Stimulated activated CD4-positive, alpha-beta T cell treated with anti-CD3 and anti-CD28 coated beads, Interleukin-12 subunit alpha, Interleukin-12 subunit beta, amount 100 ng/mL, for 48 hours (primary cell): ENCODE measurements around the gene ZNF628.
"Not testable (repeated sequence)": the region's sequence is repeated elsewhere in the genome, so short reads cannot be mapped to it uniquely, and the experiment has no call there.

Source experiments
- DNase-seq, 3 donors: peaks; one replicate each; pipeline ENCODE4 v3.0.0-alpha.2; 2020; ENCODE audit warnings: low read depth in 2 of 3, low spot score in 1 of 3

Gene ZNF628

DNA sequence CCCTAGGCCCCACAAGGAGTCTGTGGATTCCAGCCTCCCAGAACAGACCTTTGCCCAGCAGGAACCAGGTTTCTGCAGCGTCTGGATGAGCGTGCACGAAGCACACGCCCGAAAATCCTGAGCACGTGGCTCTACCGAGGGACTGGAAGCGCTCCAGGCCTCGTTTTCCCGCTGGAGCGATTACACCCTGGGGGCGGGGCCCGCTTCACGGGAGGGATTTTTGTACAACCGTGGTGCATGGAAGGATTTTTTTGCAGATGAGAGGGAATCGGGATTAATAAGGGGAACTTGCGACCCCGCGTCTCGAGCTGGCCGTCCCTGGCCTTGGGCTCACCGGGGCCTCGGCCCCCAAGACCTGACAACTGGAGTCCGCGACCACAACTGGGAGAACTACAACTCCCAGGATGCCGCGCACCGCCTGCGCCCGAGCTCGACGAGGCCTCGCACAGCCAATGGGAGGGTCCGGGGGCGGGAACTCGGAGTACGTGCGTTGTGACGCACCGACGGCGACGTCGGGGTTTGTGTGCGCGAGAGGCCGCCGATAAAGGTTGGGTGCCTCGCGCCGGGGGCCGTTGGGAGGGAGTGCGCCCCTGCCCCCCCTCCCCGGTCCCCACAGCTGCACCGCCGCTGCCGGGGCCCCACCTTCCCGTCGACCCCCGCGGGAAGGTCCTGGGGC lies at the start of gene ZNF628:
TSS of gene ZNF628 (plus strand) at position 518 of the 676 bp plus-strand sequence. CDS start 3,294 bp downstream, outside the sequence.
- peak; percentile 95 to 99 (median 95) for DNase-seq

DNA sequence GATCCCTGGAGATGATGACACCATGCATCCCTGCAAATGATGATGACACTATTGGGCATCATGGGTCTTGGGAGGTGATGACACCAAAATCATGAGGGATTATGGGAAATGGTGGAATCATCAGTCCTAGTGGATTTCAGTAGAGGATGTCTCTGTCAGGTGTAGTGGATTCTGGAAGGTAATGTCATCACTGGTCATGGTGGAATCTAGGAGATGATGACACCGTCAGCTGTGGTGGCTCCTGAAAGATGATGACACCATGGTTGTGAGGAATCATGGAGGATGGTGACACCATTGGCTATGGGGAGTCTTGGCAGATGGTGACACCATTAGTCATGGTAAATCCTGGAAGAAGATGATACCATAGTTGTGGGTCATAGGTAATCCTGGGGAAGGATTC lies 45.2 kb upstream of the ZNF628 start:
- DNase-seq = no peak

DNA sequence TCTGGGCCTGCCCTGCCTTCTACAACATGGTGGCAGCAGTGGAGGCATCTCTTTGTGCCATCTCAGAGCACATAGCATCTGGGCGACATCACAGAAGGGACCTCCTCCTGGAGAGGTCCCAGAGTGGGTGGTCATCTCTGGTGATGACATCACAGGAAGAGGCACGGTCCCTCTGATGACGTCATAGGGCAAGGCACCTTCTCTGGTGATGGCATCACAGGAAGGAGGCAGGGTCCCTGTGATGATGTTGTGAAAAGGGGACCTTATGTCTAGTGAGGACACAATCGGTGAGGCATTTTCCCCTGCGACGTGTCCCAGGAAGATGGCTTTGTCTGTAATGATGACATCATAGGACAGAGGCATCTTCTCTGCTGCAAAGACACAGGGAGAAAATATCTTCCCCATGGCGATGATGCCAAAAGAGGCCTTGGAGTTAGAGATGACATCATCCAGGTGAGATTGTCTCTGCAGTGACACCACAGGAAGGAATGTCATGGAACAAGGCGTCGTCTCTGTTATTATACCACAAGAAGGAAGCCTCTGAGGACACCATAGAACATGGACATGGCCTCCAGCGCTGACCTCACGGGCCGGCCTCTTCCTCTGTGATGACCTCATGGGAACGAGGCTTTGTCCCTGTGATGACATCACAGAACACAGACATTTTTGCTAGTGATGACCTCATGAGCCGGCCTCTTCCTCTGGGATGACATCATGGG lies 44.0 kb upstream of the ZNF628 start:
- no peak for DNase-seq

DNA sequence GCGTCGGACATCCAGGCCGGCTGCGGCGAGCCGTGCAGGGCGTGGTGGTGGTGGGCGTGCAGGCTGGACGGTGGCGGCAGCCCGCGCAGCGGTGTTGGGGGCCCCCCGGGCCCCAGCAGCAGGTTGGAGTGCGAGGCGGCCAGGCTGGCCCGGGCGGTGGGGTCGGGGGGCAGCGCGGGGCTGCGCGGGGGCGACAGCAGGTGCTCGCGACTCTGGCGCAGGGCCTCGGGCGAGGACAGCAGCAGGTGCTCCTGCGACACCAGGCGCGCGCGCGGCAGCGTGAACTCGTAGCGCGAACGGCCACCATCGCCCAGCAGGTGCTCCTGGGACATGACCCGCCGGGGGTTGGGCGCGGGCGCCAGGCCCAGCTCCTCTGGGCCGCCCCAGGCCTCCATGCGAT lies 43.1 kb upstream of the ZNF628 start:
- DNase-seq = no peak

DNA sequence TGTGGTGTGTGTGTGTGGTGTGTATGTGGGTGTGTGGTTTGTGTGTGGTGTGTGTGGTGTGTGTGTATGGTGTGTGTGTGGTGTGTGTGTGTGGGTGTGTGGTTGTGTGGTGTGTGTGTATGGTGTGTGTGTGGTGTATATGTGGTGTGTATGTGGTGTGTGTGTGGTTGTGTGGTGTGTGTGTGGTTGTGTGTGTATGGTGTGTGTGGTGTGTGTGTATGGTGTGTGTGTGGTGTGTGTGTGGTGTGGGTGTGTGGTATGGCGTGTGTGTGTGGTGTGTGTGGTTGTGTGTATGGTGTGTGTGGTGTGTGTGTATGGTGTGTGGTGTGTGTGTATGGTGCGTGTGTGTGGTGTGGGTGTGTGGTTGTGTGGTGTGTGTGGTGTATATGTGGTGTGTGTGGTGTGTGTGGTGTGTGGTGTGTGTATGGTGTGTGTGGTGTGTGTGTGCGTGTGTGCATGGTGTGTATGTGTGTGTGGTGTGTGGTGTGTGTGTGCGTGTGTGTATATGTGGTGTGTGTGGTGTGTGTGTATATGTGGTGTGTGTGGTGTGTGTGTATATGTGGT lies 42.0 kb upstream of the ZNF628 start:
- no peak for DNase-seq

DNA sequence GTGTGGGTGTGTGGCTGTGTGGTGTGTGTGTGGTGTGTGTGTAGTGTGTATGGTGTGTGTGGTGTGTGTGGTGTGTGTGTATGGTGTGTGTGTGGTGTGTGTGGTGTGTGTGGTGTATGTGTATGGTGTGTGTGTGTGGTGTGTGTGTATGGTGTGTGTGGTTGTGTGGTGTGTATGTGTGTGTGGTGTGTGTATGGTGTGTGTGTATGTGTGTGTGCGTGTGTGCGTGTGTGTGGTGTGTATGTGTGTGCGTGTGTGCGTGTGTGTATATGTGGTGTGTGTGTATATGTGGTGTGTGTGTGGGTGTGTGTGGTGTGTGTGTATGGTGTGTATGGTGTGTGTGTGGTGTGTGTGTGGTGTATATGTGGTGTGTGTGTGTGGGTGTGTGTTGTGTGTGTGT lies 41.4 kb upstream of the ZNF628 start:
- DNase-seq = no peak

DNA sequence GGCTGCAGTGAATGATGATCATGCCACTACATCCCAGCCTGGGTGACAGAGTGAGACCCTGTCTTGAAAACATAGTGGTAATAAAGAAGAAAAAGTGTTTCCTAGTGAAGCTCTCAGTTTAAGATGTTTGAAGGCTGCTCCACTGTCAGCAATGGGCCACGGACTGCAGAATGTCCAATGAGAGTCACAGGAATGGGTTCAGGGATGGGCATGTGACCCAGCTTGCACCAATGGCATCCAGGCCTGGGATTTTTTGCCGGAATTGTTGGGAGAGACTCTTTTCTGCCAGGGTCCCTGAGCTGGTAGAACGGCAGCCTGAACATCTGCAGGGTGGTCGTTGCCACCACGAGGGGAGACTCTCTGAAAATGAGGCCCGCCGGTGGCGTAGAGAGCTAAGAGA lies 39.6 kb upstream of the ZNF628 start:
- DNase-seq = no peak

DNA sequence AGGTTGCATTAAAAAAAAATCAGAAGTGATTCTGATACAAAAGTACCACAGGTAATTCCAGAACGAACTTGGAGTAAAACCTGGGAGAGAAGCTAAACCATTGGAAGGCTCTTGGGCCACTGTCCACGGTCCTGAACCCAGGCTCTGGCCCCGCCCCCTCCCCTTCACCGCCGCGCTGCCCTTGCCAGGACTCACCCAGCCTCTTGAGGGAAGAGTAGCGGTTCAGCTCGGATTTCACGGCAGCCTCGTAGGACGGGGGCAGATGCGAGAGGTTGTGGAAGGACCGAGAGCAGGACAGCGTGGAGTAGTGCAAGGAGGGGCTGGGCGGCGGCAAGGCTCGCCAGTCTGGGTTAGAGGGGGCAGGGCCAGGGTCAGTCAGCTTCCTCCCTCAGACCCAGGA lies 39.0 kb upstream of the ZNF628 start:
- DNase-seq = no peak

DNA sequence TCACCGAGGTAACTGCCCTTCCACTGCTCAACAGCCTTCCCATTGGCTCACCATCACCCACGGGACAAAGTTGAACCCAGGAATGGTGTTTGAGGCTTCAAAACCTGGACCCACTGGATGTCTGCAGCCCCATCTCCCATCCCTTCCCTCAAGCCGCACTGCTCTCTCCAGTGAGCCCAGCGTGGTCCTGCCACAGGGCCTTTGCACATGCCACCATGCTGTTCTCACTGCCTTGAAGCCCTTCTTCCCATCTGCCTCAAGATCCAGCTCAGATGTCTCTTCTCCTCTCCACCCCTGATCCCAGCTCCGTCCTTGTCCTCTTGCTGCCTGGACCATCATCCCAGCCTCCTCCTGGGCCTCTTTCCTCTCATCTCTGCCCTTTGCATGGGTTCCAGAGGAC lies 37.4 kb upstream of the ZNF628 start:
- no peak for DNase-seq

DNA sequence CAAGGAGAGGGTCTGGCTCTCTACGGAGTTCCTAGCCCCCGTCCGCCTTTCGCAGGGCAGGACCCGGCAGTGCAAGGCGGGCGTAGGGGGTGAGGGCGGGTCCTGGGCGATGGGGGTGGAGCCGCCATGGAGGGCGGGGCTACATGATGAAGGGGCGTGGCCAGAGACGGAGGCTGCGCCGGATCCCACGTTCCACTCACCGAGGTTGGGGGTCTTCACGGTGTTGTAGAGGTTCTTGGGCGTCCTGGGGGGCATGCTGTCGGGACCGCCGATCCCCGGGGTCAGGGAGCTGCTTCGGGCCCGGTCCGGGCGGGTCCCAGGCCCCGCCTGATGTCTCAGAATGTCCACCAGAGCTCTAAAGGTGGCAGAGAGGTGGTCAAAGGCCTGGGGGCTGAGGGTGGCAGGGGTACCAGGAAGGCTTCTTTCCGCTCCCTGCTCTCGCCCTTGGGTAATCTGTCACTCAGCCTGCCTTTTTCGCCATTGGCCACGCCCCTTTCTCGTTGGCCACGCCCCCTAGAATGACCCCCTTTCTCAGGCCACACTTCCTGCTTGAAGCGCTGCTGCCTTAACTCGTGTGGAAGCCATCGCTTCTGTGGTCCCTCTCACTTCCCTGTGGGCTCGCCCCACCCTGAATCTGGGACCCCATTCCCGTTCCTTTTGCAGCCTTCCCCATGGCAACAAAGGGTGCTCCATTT lies 35.9 kb upstream of the ZNF628 start:
- no peak for DNase-seq

DNA sequence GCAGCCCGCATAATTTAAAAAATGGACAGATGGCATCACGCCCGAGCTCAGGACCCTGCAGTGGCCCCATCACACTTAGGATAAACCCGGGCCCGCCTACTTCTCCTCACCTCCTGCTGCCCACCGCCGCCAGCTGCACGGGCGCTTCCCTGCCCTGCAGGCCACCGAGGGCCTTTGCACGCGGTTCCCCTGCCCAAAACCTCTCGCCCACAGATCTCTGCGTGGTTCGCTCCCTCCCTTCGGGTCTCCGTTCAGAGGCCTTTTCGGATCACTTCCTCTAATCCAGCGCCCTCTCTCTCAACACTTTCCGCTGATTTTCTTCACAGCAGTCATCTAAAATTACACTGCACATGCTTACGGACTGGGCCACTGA lies 35.1 kb upstream of the ZNF628 start:
- DNase-seq = no peak

DNA sequence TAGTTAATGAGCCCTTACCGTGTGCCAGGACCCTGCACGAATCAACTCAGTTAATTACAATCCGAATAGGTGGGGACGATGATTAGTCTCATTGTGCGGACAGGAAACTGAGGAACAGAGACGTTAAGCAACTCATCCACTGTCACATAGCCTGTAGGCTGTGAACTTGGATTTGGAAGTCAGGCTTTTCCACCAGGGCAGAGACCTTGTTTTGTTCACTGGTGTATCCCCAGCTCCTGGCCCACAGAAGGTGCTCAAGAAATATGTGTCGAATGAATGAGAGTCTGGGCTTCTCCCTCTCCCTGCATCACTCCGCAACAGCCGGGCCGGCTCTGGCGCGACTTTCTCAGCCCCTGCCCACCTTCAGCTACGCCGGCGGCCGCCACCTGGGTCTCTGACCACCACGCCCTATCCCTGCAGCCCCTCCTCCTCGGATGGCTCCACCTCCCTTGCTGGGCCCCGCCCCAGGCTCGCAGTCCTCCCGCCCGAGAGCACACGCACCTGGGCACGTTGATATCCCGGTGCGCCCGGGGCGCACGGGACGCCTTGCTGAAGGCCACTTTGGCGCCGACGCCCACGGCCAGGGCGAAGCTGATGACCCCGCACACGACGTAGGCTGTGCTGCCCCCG lies 34.6 kb upstream of the ZNF628 start:
- DNase-seq = no peak

DNA sequence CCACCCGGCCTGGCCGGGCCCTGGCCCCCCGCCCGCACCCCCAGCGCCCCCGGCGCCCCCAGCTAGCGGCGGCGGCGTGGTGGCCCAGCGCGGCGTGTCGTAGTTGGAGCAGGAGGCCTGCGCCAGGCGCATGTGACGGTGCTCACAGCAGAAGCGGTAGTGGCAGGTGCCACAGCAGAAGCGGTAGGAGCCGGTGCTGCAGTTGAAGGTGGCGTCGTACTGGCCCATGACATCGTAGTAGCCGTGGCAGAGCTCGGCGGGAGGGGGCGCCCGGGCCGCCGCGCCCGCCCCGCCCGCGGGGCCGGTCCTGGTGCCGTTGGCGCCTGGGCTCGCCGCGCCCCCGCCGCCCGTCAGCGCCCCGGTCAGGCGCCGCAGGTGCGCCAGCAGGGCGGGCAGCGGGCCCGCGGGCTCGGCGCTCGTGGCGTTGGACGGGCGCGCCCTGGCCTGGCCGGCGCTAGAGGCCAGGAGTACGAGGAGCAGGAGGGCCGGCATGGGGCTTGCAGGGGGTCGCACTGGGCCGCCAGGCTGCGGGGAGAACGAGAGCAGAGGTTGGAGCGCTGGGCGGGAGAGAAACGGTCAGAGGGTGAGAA lies 34.0 kb upstream of the ZNF628 start:
- DNase-seq = no peak

DNA sequence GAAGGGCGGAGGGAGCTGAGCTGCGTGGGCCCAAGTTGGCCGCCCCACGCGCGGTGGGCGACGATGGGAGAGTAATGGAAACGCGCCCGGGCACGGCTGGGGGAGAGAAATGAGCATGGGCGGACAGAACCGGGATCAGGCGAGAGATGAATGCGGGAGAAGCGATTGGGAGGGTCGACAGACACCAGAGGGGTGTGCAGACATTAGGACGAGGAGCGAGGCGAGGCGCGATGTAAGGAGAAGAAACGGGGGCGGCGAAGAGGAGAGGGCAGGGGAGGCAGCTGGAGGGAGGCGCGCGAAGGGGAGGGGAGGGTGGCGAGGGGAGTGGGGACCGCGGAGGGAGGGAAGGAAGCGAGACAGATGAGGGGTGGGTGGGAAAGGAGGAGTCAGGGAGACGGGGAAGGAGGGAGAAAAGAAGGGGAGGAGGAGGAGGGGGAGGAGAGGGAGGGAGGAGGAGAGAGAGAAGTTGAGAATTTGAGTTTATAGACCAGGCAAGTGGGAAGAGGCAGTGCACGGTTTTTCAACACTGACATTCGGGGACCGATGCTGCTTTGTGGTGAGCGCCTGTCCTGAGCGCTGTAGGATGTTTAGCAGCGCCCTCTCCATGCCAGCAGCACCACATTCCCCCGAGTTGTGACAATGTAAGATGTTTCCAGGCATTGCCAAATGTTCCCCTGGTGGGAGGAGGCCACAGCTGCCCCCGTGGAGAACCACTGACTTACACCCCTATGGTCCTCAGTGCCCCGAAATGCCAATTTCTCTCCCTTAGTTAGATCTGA lies 33.2 kb upstream of the ZNF628 start, which contains the start of gene SHISA7:
TSS of gene SHISA7 (minus strand) at position 256 of the 779 bp plus-strand sequence. CDS start 437 bp downstream, outside the sequence.
- no peak for DNase-seq

DNA sequence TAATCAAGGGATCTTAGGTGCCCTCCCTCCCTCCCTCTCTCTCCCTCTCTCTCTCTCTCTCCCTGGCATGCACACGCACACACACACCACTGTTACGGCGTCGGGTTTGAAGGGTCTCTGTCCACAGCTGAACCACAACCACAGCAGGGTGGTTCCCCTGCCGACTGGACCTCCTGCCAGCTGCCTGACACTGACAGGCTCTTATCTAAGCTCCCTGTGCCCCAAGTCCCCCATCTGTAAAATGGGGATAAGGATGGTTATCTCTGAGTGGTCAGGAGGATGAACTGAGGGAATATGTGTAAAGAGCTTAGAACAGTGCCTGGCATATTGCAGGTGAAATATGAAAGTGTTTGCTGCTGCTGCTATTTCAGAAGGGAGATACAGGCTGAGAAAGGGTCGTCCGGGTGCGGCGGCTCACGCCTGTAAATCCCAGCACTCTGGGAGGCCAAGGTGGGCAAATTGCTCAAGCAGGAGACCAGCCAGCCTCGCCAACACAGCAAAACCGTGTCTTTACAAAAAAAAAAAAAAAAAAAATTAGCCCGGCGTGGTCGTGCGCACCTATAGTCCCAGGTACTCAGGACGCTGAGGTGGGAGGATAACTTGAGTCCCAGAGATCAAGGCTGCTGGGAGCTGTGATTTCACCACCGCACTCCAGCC lies 32.5 kb upstream of the ZNF628 start:
- DNase-seq = no peak

DNA sequence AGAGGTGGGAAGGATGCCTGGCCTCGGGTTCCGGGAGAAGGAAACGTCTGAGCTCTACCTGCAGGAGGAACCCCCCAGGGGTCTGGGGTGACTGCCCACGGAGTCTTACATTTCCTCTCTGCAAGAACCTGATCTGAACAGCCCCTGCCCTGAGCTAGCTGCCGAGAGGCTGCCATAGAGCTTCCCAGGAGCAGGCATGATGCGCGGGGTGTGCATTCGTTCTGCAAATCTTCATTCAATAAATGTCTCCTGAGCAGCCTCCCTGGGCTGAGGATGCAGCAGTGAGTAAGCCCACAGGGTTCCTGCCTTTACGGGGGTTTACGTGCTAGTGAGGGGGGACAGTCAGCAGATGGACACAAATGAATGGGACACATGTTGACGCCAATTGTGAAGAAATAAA lies 31.8 kb upstream of the ZNF628 start:
- no peak for DNase-seq

DNA sequence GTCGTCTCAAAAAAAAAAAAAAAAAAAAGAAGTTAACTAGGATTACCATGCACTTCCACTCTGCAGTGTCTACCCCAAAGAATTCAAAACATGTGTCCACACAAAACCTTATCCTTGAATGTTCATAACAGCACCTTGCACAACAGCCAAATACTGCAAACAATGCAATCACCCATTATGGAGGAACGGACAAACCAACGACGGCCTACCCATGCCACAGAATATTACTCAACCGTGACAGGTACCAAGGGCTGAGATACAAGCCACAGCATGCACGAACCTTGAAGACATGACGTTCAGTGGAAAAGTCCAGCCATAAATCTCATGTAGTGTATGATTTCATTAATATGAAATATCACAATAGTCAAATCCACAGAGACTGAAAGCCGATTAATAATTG lies 30.4 kb upstream of the ZNF628 start:
- no peak for DNase-seq

DNA sequence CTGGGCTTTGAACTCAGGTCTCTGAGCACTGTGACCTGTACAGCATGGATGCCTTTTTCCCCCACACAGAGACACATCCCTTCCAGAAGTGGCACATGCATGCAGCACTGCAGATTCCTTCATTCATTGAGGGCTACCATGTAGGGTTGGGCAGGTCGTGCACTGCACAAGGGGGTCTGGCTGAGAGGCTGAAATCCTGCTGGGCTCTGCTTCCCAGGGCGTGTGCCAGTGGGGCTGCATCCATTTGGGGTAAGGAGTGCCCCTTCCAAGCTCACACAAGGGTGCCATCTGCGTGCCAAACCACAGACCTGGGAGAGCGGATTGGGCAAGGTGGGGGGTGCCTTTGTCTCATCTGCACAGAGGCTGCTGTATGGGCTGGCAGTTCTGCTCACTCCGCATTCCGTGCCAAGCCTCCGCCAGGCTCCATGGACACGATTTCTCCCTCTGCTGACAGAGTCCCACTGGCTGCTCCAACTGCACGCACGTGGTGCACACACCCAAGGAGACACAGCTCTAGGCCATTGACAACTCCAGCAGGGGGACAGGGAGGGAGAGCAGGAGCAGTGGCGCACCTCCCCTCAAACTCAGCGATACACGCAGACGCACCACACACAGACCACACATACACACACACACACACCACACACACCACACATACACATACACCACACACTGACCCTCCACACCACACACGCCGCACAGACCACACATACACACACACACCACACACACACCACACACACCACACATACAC lies 28.8 kb upstream of the ZNF628 start:
- DNase-seq = no peak

DNA sequence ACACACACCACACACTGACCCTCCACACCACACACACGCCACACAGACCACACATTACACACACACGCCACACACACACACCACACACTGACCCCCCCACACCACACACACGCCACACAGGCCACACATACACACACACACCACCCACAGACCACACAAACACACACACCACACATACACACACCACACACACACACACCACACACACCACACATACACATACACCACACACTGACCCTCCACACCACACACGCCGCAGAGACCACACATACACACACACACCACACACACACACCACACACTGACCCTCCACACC lies 28.3 kb upstream of the ZNF628 start:
- DNase-seq = not testable (repeated sequence)
